Activated CD4-positive, alpha-beta T cell treated with anti-CD3 and anti-CD28 coated beads for 4 hours (primary cell): ENCODE data around the gene KCNJ11.
"Not testable (repeated sequence)": the region's sequence is repeated elsewhere in the genome, so short reads cannot be mapped to it uniquely, and the experiment has no call there.

Experiments
- DNase-seq, 2 donors: peaks; one replicate each; pipeline ENCODE4 v3.0.0-alpha.2; 2020

KCNJ11 gene

GRCh38 chr11:17388609-17389210, at the start of gene KCNJ11:
Gene KCNJ11, minus strand, starts transcription at chr11:17388659. Its CDS starts 568 bp downstream, at chr11:17388091.
- peak in 1 of 2 donors; percentile 16 for DNase-seq

DNA sequence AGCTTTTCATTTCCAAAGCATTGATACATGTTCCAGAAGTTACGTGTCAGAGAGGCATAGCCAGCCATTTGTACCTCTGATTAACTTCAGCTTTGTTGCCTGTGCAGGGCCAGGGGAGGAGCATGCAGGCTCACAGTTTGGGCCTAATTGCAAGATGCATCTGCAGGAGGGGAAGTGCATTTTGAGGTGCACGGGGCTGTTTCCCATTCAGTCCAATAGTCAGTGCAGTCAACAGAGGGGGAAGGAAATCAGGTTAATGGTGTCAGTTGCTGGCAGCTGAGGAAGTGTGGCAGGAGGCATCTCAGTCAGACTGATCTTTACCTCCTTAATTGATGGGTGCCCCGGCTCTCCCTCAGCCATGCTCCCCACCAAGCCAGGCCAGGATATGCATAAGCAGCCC, 48.9 kb upstream of the KCNJ11 start:
- no peak for DNase-seq

GRCh38 chr11:17434108-17434507, 45.6 kb upstream of the KCNJ11 start:
- DNase-seq: no peak

- no peak for DNase-seq
Observed at GRCh38 chr11:17432002-17432401, 43.5 kb upstream of the KCNJ11 start.

DNA sequence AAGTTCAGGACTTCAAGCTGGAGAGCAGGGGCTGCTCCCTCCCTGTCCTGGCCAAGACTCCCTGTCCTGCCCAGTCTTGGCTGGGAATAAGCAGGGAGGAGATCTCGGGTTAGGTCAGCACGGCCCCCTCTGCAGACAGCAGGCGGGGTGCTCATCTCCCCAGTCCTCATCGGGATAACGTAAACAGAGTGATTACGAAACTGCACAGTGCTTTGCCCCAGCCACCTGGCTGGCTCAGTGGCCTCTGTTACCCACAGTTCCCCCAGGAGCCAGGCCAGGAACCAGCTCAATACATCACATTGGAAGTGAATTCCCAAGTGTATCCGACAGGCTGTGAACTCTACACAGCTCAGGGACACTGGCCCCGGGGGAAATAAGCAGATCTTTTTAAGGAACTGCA, 42.7 kb upstream of the KCNJ11 start:
- no peak for DNase-seq

- no peak for DNase-seq
Observed at GRCh38 chr11:17430616-17431015, 42.2 kb upstream of the KCNJ11 start.

DNA sequence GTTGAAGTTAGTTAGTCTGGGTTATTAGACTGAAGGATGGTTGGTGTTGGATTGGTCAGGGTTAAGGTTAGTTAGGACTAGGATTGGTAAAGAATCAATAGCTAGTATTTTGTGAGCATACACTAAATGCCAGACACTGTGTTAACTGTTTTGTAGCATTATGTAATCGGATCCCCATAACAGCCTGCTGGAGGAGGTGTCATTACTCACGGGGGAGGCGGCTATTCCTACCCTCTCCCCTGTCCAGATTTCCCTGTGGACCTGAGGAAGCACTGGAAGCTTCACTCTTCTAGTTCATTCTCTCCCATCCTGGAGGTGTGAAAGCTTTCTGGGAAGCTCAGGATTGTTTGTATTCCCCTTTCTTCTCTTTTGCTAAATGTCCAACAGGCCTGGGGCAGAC, 40.5 kb upstream of the KCNJ11 start:
- no peak for DNase-seq

DNA sequence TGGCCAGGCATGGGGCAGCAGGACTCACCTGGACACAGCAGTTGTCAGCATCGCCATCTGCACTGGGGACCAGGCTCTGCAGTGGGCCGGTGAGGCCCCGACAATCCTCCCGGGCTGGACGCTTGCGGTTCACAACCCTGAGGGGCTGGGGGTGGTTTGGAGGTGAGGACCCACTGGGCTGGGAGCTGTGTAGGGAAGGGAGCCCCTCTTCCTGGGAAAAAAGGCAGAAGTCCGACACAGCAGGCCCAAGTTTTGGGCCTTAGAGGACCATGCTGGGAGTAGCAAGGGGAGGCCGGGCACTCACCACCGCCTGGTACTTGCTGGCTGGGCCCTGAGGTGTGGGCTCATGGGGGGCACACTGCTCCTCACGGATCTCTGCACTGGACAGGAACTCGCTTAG, 39.8 kb upstream of the KCNJ11 start:
- no peak for DNase-seq

- not testable (repeated sequence) for DNase-seq
Observed at GRCh38 chr11:17426233-17426632, 37.8 kb upstream of the KCNJ11 start.

DNA sequence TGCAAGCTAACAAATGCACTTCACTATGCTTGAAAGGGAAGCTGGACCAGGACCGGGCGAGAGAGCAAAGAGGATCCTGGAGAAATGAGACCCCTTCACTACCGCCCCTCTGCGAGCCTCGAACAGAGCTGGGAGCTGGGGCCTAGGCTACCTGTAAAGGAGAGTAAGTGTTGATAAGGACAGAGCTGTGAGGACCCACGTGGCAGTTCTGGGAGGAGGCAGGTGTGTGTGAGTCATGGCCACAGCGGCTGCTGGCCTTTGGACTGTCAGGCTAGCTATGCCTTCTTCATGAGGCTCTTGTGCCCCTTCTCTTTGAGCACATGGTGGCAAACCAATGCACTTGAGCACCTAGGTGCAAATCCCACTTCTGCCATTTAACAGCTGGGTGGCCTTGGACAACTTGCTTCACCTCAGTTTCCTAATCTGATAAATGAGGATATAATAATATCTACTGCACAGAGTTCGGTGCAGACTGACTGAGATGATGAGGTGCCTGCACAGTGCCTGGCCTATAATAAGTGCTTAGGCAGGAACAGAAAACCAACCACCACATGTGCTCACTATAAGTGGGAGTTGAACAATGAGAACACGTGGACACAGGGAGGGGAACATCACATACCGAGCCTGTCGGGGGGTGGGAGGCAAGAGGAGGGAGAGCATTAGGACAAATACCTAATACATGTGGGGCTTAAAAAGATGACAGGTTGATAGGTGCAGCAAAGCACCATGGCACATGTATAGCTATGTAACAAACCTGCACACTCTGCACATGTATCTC, 35.3 kb upstream of the KCNJ11 start:
- no peak for DNase-seq

DNA sequence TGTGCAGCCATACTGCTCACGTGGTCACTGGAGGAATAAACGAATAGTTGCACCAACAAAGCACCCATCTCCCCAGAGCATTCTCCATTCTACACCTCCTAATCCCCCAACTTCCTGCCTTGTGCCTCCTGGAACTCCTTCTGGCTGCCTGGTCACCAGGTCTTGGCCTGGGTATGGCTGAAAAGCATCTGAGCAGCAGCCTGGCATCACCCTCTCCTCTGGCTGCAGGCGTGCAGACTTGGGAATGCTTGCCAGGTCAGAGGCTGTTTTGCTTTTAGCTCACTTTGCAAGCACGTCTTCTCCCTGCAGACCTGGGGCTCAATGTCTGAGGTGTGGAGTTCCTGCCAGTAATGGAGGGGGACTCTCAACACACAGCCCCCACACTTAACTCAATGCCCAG, 33.3 kb upstream of the KCNJ11 start:
- no peak for DNase-seq

DNA sequence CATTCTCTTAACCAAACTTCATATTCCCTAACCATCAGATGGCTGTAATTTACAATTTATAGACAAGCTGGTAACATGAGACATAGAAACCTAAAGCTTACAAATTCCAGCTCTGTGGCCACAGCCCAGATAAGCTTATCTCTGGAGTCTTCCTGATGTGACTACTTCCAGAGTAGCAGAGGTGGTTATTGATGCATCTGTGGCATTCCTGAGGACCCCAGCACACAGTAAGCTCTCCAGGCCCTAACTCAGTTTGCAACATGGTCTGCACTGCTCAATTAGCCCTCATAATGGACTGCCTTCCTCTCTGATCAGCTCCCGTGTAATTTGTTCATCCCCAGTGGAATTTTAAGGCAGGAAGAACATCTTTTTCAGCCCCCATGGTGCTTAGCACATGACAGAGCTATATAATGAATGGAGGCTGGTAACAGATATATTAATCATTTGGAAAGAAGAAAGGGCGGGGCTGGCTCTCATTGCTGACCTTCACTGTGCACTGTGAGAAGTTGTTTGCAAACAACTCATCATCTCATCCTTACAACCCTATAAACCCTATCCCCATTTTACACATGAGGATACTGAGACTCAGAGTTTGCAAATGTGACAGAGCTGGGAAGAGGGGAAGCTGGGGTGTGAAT, 30.1 kb upstream of the KCNJ11 start:
- no peak for DNase-seq

GRCh38 chr11:17416492-17416891, 28.0 kb upstream of the KCNJ11 start:
- no peak for DNase-seq

DNA sequence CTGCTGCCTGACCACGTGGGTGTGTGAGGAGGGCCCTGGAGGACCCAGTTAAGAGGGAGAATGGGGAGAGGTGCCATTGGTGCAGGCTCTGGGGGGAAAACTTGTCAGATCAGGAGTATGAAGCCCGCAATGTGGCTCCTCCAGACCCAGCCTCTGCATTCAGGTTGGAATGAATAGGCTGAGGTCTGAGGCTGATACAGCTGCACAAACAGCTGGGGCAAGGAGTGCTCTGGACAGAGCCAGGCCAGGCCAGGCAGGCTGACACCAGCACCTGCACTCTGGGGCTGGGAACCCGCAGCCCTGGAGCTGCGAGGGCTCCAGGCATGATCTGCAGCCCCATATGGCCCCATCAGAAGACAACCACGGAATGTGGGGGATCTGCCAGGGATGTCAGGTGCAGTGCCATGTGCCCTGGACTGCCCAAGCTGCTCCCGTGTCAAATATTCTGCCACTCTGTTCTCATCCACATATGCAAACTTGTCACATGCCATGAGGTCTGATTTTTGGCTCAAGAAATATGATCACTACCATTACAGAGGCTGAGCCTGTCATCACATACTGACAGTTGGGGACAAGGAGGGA, 27.2 kb upstream of the KCNJ11 start:
- no peak for DNase-seq

GRCh38 chr11:17414992-17415391, 26.5 kb upstream of the KCNJ11 start:
- no peak for DNase-seq

DNA sequence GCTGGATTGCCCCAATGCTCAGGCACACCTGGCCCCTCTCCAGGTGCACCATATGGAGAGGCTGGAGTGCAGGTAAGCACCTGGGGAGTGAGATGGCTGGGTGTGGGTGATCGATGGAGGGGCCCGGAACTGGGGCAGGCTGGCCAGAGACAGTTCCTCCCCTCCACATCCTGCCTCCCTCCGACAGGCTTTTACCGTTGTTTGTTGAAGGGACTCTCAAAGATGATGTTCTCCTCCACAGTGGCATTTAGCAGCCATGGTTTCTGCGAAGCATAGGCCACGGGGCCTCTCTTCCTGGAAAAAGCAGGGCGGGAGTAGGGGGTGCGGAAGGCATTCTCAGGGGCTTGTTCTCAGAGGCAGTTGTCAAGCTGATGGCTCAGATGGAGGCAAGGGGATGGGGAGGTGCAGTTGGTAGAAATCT, 25.9 kb upstream of the KCNJ11 start:
- no peak for DNase-seq

DNA sequence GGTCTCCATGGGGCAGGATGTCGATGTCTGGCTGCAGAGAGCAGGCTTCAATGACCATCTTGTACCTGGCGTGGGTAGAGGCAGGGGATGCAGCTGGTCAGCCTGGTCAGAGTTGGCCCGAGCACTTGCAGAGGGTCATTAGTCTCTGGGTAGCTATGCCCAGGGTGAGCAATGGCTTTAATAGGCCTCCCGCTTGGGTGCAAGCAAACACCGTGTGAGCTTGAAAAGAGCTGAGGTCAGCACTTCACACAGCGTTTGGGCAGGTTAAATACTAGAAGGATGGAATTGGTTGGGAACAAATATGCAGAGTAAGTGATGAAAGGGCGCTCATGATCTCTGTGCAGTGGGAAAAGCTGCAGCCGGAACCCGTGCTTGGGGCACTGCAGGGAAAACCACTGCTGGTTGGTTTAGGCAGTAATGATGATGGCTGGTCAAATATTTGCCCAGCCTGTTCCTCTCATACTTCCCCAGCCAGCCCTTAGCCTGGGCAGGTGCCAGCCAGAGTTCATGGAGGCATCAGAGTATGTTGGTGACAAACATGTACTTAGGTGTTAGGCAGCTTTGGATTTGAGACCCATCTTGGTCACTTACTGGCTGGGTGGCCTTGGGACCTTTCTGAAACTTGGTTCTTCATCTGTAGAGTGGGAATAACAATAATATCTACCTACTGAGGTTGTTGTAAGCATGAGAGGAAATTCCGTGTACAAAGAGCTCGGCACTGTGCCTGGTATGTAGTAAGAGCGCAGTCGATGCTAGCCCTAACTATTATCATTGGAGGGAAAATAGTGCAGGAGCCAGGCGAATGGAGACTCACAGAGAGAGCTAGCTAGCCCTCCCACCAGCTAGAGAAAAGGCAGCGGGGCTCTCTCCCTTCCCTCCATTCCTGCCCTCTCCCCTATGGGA, 25.2 kb upstream of the KCNJ11 start:
- no peak for DNase-seq

- DNase-seq: no peak
Observed at GRCh38 chr11:17412488-17413180, 24.2 kb upstream of the KCNJ11 start.

DNA sequence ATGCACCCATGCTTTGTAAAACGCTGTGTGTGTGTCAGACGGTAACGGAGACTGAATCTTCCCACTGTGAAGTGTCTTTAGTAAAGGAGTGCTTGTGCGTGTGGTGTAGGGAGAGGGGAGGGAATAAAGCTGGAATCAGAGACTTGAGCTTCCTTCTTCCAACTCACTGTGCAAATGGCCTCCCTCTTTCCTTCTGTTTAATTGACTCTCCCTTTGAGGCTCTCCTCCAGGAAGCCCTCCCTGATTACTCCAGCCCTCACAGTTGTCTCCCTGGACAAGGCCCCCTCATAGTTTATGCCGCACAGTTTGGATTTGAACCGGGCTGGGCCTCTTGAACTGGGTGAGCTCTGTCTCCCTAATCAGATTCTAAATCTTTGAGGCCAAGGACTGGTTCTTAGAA, 23.0 kb upstream of the KCNJ11 start:
- DNase-seq: no peak

DNA sequence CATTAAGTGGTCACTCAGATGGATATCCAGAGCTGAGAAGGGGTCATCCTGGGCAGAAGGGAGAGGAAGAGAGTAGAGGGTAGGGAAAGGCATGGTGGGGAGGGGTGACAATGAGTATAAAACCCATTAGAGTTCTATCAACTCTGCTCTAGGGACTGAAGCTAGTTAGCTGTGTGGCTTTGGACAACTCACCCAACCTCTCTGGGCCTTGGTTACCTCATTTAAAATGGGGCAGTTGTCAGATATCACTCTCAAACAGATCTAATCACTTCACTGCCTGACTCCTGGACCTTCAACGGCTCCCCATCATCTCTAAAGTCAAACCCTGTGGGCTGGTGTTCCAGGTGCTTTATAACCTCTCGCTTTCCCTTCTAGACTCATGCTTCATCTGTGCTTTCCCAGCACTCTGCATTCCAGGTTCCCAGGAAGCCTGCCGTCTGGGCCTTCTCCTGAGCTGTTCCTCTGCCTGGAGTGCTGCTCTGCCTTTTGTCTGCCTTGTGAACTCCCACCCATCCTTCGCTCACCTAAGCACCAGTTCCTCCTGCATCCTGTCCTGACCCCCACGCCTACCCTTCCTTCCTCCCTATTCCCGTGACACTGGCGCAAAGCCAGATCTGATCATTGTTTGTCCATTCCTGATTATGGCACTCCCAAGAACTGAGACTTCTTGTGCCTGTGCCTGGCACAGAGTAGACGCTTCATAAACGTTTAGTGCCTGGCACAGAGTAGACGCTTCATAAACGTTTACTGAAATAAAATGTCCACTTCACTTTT, 22.3 kb upstream of the KCNJ11 start:
- no peak for DNase-seq

DNA sequence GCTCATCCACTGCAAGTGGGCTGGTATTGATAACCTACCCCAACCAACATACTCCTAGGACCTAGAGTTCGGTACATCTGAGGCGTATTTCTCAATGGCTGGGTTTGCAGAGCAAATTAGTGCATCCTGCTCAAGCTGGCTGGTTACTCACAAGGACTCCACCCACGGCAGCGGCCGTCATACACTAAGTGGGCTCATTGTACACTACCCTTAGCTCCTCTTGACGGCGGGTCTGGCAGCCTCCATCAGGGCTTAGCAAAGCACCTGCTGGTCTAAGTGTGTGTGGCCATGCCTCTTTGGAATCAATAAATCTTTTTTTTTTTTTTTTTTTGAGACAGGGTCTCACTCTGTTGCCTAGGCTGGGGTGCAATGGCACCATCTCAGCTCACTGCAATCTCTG, 20.2 kb upstream of the KCNJ11 start:
- no peak for DNase-seq
